AG09319 (cell line): Measurements from ENCODE around the gene PIGU.
"Not testable (repeated sequence)": the region's sequence is repeated elsewhere in the genome, so short reads cannot be mapped to it uniquely, and the experiment has no call there.

Experiments
- DNase-seq: peaks from one replicate; pipeline ENCODE4 v3.0.0-alpha.2; 2010; ENCODE audit warnings: low read depth; ENCODE audit errors: extremely low read depth
- CTCF ChIP-seq: IDR thresholded peaks from 2 replicates; pipeline ENCODE4 v1.5.1; 2011; ENCODE audit warnings: low read depth, mild to moderate bottlenecking, inconsistent platforms, low read length, moderate library complexity

PIGU gene

DNA sequence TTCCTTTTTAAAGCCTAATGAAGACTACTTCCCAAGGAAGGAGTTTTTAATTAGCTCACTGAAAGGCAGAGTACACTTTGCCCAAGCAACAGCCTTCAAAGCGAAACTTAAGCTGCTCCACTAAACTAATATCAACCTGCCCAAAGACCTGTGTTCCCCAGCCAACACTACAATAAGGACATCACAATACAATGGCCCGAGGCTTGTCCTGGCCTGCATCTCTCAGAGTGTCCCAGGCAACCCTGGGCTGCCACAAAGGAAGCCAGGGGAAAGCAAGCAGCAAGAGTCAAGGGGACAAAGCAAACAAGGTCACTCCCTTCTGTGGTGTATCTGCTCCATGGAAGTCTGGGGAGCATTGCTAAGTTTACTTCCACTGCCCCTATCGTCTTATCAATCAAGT, 52.3 kb downstream of the PIGU start:
- DNase-seq = no peak
- no peak for TF ChIP-seq CTCF

GRCh38 chr20:34622821-34623451, 54.0 kb downstream of the PIGU start:
- TF ChIP-seq CTCF = no peak
- DNase-seq = no peak

DNA sequence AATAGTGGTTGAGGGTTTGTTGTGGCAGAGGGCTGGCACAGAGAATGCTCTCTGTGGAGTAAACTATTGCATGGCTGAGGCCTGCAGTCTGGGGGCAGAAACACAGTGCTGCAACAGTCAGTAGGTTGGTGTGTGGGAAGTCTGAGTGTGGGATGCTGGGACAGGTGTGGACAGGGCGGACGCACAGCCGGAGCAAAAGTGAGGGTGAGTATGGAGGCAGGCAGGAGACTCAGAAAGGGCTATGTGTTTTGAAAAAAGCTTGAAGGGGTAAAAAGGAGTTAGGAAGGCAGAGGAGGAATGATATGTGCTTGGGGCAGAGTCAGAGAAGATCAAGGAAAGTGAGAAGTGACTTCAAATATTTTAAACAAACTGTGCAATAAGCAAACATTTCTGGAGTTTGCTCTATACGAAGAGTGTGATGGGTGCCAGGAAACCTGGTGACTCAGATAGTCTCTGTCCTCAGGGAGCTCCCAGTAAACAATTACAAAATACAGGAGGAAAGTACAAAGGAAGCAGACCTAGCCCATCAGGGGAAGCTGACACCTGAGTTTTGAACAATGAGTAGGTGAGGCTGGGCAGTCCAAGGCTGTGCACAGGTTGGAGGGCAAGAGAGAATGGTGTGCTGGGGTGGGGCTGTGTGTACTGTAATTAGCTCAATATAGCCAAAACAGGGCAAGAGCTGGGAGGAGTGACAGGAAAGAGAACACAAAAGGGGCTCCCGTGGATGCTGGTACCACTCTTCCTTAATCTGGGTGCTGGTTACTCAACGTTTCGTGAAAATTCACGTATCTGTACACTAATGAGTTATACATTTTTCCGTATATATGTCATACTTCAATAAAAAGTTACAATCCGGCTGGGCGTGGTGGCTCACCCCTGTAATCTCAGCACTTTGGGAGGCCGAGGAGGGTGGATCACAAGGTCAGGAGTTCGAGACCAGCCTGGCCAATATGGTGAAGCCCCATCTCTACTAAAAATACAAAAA, 55.2 kb downstream of the PIGU start:
- no peak for TF ChIP-seq CTCF
- DNase-seq = no peak

DNA sequence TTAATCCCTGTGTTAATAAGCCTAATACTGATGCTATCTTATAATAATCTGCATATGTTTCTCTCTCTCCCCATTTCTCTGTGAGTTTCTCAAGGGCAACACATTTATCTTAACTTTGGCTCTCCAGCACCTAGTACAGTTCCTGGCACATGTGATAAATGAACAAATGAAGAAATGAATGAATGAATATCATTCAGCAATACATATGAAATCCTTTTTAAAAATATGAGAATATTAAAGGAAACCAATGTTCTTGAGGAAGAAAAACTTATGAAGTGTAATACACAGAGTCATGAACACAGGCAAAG, 55.9 kb downstream of the PIGU start:
- no peak for TF ChIP-seq CTCF

GRCh38 chr20:34618676-34619075, 58.2 kb downstream of the PIGU start:
- no peak for TF ChIP-seq CTCF
- DNase-seq = no peak

More for the DNA sequence above, 55.9 kb downstream of the PIGU start:
- DNase-seq = no peak

DNA sequence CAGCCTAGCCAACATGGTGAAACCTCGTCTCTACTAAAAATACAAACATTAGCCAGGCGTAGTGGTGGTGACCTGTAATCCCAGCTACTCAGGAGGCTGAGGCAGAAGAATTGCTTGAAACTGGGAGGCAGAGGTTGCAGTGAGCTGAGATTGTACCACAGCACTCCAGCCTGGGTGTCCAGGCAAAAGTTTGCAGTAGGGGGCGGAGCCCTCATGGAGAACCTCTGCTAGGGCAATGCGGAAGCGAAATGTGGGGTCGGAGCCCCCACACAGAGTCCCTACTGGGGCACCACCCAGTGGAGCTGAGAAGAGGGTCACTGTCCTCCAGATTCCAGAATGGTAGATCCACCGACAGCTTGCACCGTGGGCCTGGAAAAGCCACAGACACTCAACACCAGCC, 60.0 kb downstream of the PIGU start:
- DNase-seq = not testable (repeated sequence)

DNA sequence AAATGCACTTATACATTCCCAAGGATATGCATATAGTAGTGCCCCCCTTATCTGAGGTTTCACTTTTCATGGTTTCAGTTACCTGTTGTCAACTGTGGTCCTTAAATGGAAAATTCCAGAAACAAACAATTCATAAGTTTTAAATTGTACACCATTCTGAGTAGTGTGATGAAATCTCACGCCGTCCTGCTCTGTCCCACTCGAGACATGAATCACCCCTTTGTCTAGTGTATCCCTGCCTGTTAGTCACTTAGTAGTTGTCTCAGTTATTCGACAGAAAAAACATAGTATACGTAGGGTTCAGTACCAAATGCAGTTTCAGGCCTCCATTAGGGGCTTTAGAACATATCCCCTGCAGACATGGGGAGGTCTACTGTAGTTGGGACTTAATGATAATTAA, 61.4 kb downstream of the PIGU start:
- no peak for TF ChIP-seq CTCF
- DNase-seq = no peak

DNA sequence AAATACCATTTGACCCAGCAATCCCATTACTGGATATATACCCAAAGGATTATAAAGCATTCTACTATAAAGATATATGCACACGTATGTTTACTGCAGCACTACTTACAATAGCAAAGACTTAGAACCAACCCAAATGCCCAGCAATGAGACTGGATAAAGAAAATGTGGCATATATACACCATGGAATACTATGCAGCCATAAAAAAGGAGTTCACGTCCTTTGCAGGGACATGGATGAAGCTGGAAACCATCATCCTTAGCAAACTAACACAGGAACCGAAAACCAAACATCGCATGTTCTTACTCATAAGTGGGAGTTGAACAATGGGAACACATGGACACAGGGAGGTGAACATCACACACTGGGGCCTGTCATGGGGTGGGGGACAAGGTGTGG, 64.9 kb downstream of the PIGU start:
- not testable (repeated sequence) for DNase-seq
